Hepatocyte (in vitro differentiated cells): ENCODE data around the gene GGTA1. TPM values are rescaled to one million over a fixed set of nuclear protein-coding genes. Genes with fewer than 3 reads are reported as not detected.

ENCODE experiments used
- DNase-seq: peaks from one replicate; pipeline ENCODE4 v3.0.0-alpha.2; 2016; ENCODE audit warnings: low spot score
- H2AFZ ChIP-seq: fragments of 200-600 bp; sonication (generic); 2 replicates; pipeline ENCODE4 v1.6.0; 2016; ENCODE audit warnings: antibody characterized with exemption, mild to moderate bottlenecking
- H3K27ac ChIP-seq: fragments of 200-600 bp; sonication (generic); 2 replicates; pipeline ENCODE4 v1.5.1; 2016; ENCODE audit warnings: mild to moderate bottlenecking
- H3K27me3 ChIP-seq: fragments of 200-600 bp; sonication (generic); 2 replicates; pipeline ENCODE4 v1.6.1; 2016
- H3K36me3 ChIP-seq: fragments of 200-600 bp; sonication (generic); replicated peaks from 2 replicates; pipeline ENCODE4 v1.5.1; 2016; ENCODE audit warnings: low read depth; ENCODE audit not compliant: insufficient read depth
- H3K4me1 ChIP-seq: fragments of 200-600 bp; sonication (generic); 2 replicates; pipeline ENCODE4 v1.5.1; 2016; ENCODE audit warnings: mild to moderate bottlenecking, moderate library complexity; ENCODE audit not compliant: insufficient read depth
- H3K4me2 ChIP-seq: fragments of 200-600 bp; sonication (generic); 2 replicates; pipeline ENCODE4 v1.6.0; 2016
- H3K4me3 ChIP-seq: fragments of 200-600 bp; sonication (generic); 2 replicates; pipeline ENCODE4 v1.5.1; 2016; ENCODE audit warnings: mild to moderate bottlenecking
- H3K79me2 ChIP-seq: fragments of 200-600 bp; sonication (generic); 2 replicates; pipeline ENCODE4 v1.6.0; 2017; ENCODE audit warnings: mild to moderate bottlenecking
- H3K9me2 ChIP-seq: fragments of 200-600 bp; sonication (generic); replicated peaks from 2 replicates; pipeline ENCODE4 v1.6.0; 2017; ENCODE audit warnings: mild to moderate bottlenecking; ENCODE audit not compliant: insufficient read depth
- H3K9me3 ChIP-seq: fragments of 200-600 bp; sonication (generic); 2 replicates; pipeline ENCODE4 v1.5.1; 2016; ENCODE audit warnings: low read depth, mild to moderate bottlenecking
- H4K20me1 ChIP-seq: fragments of 200-600 bp; sonication (generic); 2 replicates; pipeline ENCODE4 v1.6.0; 2016; ENCODE audit warnings: mild to moderate bottlenecking; ENCODE audit not compliant: insufficient read depth, poor library complexity, severe bottlenecking
- CTCF ChIP-seq: fragments of 200-600 bp; sonication (generic); IDR thresholded peaks from 2 replicates; pipeline ENCODE4 v1.5.1; 2016; ENCODE audit warnings: antibody characterized with exemption, mild to moderate bottlenecking; ENCODE audit not compliant: poor library complexity
- EZH2 ChIP-seq: fragments of 200-600 bp; sonication (generic); IDR thresholded peaks from 2 replicates; pipeline ENCODE4 v1.6.1; 2016; ENCODE audit warnings: antibody characterized with exemption, mild to moderate bottlenecking, borderline replicate concordance
- EZH2phosphoT487 ChIP-seq: fragments of 200-600 bp; sonication (generic); IDR thresholded peaks from one replicate; pipeline ENCODE4 v1.6.1; 2018; ENCODE audit warnings: antibody characterized with exemption, mild to moderate bottlenecking, low read depth, moderate library complexity; ENCODE audit not compliant: unreplicated experiment, severe bottlenecking
- WGBS: methylation state at CpG from one replicate; pipeline ENCODE4 v1.1.6; 2016; ENCODE audit warnings: low lambda C conversion rate; ENCODE audit errors: missing lambda C conversion rate; 5-methylcytosine and 5-hydroxymethylcytosine counted together
- polyA plus RNA-seq: library from polyadenylated mRNA; unstranded; fragments of >200 nt; fragmentation: Nextera tagmentation; extraction: Ambion mirVana; gene quantifications from 2 replicates; pipeline ENCODE4 v1.2.1, GENCODE V29; 2016
- total RNA-seq: library from RNA; depleted of rRNA; stranded (reverse); fragments of >200 nt; gene quantifications from 2 replicates; pipeline ENCODE4 v1.2.3, GENCODE V29; 2014

The GGTA1 gene
- total and polyA plus RNA-seq, 2 experiments from 2014 or later = 0.07 to 0.77 TPM

- Histone ChIP-seq H3K27ac (no peak overlapping the region), H3K4me1 (no peaks in the 10 kb centered on the region), H3K9me2 (no peaks in the 10 kb centered on the region), H3K27me3 (no peaks in the 10 kb centered on the region), H3K9me3 (no peaks in the 10 kb centered on the region), H3K4me3 (no peak overlapping the region), H3K4me2 (no peak overlapping the region), H3K79me2 (no peaks in the 10 kb centered on the region), H4K20me1 (no peaks in the 10 kb centered on the region), H2AFZ (no peak overlapping the region), H3K36me3 (no peaks in the 10 kb centered on the region)
- DNase-seq = no peak
- 74% methylated on average over 5 of the region's 5 CpGs for WGBS
- no peak for TF ChIP-seq EZH2phosphoT487
- TF ChIP-seq CTCF = no peak
- no peak for TF ChIP-seq EZH2
These were observed 33.2 kb upstream of the GGTA1 start for GRCh38 chr9:121532881-121533280.

GRCh38 chr9:121529237-121529987, 29.8 kb upstream of the GGTA1 start:
- Histone ChIP-seq H3K4me3 (no peak overlapping the region), H3K4me2 (no peak overlapping the region), H3K4me1 (no peaks in the 10 kb centered on the region), H3K9me3 (no peaks in the 10 kb centered on the region), H3K27ac (peak overlapping the region; percentile 40), H3K9me2 (no peaks in the 10 kb centered on the region), H3K36me3 (no peaks in the 10 kb centered on the region), H2AFZ (no peak overlapping the region), H4K20me1 (no peaks in the 10 kb centered on the region), H3K79me2 (no peaks in the 10 kb centered on the region), H3K27me3 (no peaks in the 10 kb centered on the region)
- TF ChIP-seq EZH2phosphoT487 (no peak), CTCF (no peak), EZH2 (no peak)
- peak; percentile 71 for DNase-seq
- 71% methylated on average over 10 of the region's 11 CpGs for WGBS

DNA sequence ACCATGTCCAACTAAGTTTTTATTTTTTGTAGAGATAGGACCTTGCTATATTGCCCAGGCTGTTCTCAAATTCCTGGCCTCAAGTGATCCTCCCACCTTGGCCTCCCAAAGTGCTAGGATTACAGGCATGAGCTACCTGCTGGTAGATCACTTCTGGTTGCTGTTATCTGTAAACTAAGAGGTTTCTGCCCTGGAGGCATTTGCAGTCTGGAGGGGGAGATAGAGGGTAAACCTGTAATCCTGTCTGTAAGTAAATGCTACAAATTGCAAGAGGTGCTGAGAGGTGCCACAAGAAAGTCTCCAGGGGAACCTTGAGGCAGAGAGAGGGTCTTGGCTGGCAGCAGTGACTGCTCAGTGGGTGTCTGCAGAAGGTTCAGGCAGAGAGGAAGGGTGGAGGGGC, 29.0 kb upstream of the GGTA1 start:
- H3K4me3 ChIP-seq = no peak overlapping the region
- DNase-seq = no peak
- H4K20me1 ChIP-seq = no peaks in the 10 kb centered on the region
- no peaks in the 10 kb centered on the region for H3K9me3 ChIP-seq
- H3K4me1 ChIP-seq = no peaks in the 10 kb centered on the region
- no peak overlapping the region for H3K27ac ChIP-seq
- H3K36me3 ChIP-seq = no peaks in the 10 kb centered on the region
- H3K27me3 ChIP-seq = no peaks in the 10 kb centered on the region
- H3K79me2 ChIP-seq = no peaks in the 10 kb centered on the region
- H2AFZ ChIP-seq = no peak overlapping the region
- TF ChIP-seq CTCF (no peak), EZH2 (no peak), EZH2phosphoT487 (no peak)
- no peak overlapping the region for H3K4me2 ChIP-seq
- H3K9me2 ChIP-seq = no peaks in the 10 kb centered on the region
